Nephron (organoid): ENCODE results near the gene RGS13.

Experiments
- H3K27ac Mint-ChIP-seq, 3 experiments: 2 replicates each; pipeline ENCODE4 v1.8.0; 2020; ENCODE audit warnings: mixed read lengths in 3 of 3, mild to moderate bottlenecking in 2 of 3, moderate library complexity in 1 of 3
- H3K27me3 Mint-ChIP-seq: 2 replicates; pipeline ENCODE4 v1.8.0; 2021; ENCODE audit warnings: low read depth, mild to moderate bottlenecking, moderate library complexity, mixed read lengths
- H3K36me3 Mint-ChIP-seq: 2 replicates; pipeline ENCODE4 v1.8.0; 2020; ENCODE audit warnings: low read depth, mixed read lengths
- H3K4me1 Mint-ChIP-seq: 2 replicates; pipeline ENCODE4 v1.8.0; 2020; ENCODE audit warnings: mixed read lengths
- H3K4me3 Mint-ChIP-seq, 3 experiments: 2 replicates each; pipeline ENCODE4 v1.8.0; 2020; ENCODE audit warnings: mild to moderate bottlenecking in 3 of 3, mixed read lengths in 3 of 3, moderate library complexity in 2 of 3
- H3K9me3 Mint-ChIP-seq: 2 replicates; pipeline ENCODE4 v1.8.0; 2020; ENCODE audit warnings: mixed read lengths
- TF ChIP-seq, protein P1 (sequence below), 3 experiments: fragments of 200-600 bp; sonication (generic); IDR thresholded peaks; one replicate each; pipeline ENCODE4 v1.5.0; 2021; ENCODE audit warnings: antibody characterized with exemption in 3 of 3; ENCODE audit not compliant: unreplicated experiment in 3 of 3

RGS13 gene

GRCh38 chr1:192654120-192654519, 18.2 kb downstream of the RGS13 start:
- TF ChIP-seq, protein P1, sequence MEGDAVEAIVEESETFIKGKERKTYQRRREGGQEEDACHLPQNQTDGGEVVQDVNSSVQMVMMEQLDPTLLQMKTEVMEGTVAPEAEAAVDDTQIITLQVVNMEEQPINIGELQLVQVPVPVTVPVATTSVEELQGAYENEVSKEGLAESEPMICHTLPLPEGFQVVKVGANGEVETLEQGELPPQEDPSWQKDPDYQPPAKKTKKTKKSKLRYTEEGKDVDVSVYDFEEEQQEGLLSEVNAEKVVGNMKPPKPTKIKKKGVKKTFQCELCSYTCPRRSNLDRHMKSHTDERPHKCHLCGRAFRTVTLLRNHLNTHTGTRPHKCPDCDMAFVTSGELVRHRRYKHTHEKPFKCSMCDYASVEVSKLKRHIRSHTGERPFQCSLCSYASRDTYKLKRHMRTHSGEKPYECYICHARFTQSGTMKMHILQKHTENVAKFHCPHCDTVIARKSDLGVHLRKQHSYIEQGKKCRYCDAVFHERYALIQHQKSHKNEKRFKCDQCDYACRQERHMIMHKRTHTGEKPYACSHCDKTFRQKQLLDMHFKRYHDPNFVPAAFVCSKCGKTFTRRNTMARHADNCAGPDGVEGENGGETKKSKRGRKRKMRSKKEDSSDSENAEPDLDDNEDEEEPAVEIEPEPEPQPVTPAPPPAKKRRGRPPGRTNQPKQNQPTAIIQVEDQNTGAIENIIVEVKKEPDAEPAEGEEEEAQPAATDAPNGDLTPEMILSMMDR (IDR thresholded peaks at IDR 0.05; ENCODE audit: unreplicated experiment in 3 of 3) = no peak
- no peaks in the 10 kb centered on the region for H3K27me3 Mint-ChIP-seq
- no peak overlapping the region for H3K27ac Mint-ChIP-seq
- H3K36me3 Mint-ChIP-seq = no peaks in the 10 kb centered on the region
- no peaks in the 10 kb centered on the region for H3K9me3 Mint-ChIP-seq
- H3K4me1 Mint-ChIP-seq = no peaks in the 10 kb centered on the region
- no peak overlapping the region for H3K4me3 Mint-ChIP-seq

DNA sequence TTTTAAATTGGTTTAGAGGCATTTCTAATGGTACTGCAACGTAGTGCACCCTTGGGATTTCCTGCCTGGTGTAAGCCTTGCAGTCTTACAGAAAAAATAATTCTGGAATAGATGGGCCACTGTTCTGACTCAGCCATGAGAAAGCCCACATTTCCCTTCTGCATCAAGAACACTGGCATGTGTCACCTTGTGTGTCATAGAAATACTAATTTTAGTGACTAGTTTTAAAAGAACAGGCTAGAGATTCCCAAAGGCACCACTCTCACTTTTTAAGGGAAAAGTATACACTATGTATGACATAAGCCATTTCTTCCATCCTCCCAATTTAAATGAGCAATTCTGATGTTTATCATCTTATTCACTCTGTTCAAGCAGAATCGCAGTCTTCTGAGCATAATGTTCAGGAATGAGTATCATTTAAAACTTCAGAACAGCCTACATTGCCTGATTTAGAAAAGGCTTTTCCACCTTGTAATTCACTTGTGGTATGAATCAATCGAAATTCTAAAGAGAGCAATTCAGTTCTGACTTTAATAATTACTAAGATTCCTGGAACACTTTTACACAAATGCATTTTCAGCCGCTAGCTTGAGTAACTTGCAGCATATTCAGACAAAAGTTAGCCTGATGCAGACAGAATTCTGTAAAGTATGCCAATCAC, 18.8 kb downstream of the RGS13 start:
- TF ChIP-seq, protein P1 (IDR thresholded peaks at IDR 0.05; ENCODE audit: unreplicated experiment in 3 of 3) = no peak
- Mint-ChIP-seq H3K27ac (no peak overlapping the region), H3K9me3 (no peaks in the 10 kb centered on the region), H3K4me3 (no peak overlapping the region), H3K36me3 (no peaks in the 10 kb centered on the region), H3K27me3 (no peaks in the 10 kb centered on the region), H3K4me1 (no peaks in the 10 kb centered on the region)

DNA sequence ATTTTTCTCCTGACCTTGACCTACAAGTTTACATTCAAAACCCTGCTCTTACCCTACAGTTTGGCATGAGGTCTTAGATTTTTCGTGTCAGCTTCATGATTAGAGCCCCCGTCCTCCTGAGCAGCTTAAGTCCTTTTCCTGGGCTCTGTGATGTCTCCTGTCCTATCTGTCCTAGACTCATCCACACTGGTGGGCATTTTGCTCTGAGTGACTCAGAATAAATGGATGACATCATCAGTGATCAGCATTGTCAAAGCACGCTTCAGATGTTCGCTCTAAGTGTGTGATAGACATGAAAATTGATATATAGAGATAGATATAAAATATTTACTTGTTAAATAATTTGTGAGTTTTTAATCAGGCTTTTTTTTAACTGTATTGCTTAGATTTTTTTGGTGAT, 21.8 kb downstream of the RGS13 start:
- Mint-ChIP-seq H3K27me3 (no peaks in the 10 kb centered on the region), H3K4me3 (no peak overlapping the region), H3K27ac (no peak overlapping the region), H3K36me3 (no peaks in the 10 kb centered on the region), H3K4me1 (no peaks in the 10 kb centered on the region), H3K9me3 (peaks cover 4% of the 10 kb centered on the region)
- TF ChIP-seq, protein P1 (IDR thresholded peaks at IDR 0.05; ENCODE audit: unreplicated experiment in 3 of 3) = no peak

- Mint-ChIP-seq H3K36me3 (no peaks in the 10 kb centered on the region), H3K4me1 (no peaks in the 10 kb centered on the region), H3K9me3 (peaks cover 4% of the 10 kb centered on the region), H3K4me3 (no peak overlapping the region), H3K27me3 (no peaks in the 10 kb centered on the region), H3K27ac (no peak overlapping the region)
- TF ChIP-seq, protein P1 (IDR thresholded peaks at IDR 0.05; ENCODE audit: unreplicated experiment in 3 of 3) = no peak
Measured at GRCh38 chr1:192658255-192658654, 22.3 kb downstream of the RGS13 start.

DNA sequence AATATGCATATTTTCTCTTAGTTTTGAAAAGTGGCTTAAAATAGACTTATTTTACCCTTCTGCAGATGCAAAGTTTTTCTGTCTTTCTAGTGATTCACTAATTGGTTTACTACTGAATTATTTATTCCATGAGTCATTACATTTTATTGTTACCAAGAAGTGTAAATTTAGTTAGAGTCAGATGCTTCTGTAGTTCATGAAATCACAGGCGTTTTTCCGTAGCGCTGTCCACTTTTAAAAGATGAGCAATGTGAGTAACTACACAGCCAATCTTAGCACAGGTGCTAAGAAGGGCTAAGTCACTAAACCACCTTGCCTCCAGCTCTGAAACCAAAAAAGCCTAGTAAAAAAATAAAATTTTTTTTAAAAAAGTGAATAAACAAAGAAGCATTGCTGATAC, 24.7 kb downstream of the RGS13 start:
- Mint-ChIP-seq H3K36me3 (no peaks in the 10 kb centered on the region), H3K27me3 (no peaks in the 10 kb centered on the region), H3K4me3 (no peak overlapping the region)

More for the DNA sequence above, 24.7 kb downstream of the RGS13 start:
- Mint-ChIP-seq H3K9me3 (peaks cover 7% of the 10 kb centered on the region), H3K4me1 (no peaks in the 10 kb centered on the region), H3K27ac (no peak overlapping the region)
- TF ChIP-seq, protein P1 (IDR thresholded peaks at IDR 0.05; ENCODE audit: unreplicated experiment in 3 of 3) = no peak
